A673 (cell line): Measurements from ENCODE around the gene FOSL1. TPM values are rescaled to one million over a fixed set of nuclear protein-coding genes. Genes with fewer than 3 reads are reported as not detected.
"Not testable (repeated sequence)": the region's sequence is repeated elsewhere in the genome, so short reads cannot be mapped to it uniquely, and the experiment has no call there.

Source experiments
- BruUV-seq: library from RNA; stranded (reverse); fragments of 400-500 nt; replicated peaks from 2 replicates; lab custom pipeline; 2021; lab: Mats Ljungman, UMichigan
- CTCF ChIA-PET: fragments of 300-600 bp; sonication (Branson Sonifier 250); formaldehyde crosslinking; loops from one replicate; lab custom pipeline; 2022; ENCODE audit warnings: antibody characterized with exemption; lab: Charles Lee
- POLR2A ChIA-PET: fragments of 300-600 bp; sonication (Branson Sonifier 250); formaldehyde crosslinking; loops from one replicate; lab custom pipeline; 2022; ENCODE audit warnings: antibody characterized with exemption; ENCODE audit not compliant: low non-redundant PET; lab: Charles Lee
- DNase-seq: peaks from one replicate; pipeline ENCODE4 v3.0.0-alpha.2; 2015; ENCODE audit warnings: low spot score
- H3K27ac ChIP-seq: fragments of 200-600 bp; sonication (generic); 2 replicates; pipeline ENCODE4 v1.5.1; 2016; ENCODE audit warnings: mixed run types, low read depth, mild to moderate bottlenecking, mixed read lengths, antibody characterized with exemption, low read length; ENCODE audit not compliant: poor library complexity, severe bottlenecking
- H3K27me3 ChIP-seq: fragments of 200-600 bp; sonication (generic); replicated peaks from 2 replicates; pipeline ENCODE4 v1.6.1; 2017; ENCODE audit warnings: mixed run types, low read depth, mild to moderate bottlenecking, mixed read lengths, antibody characterized with exemption, low read length; ENCODE audit not compliant: insufficient read depth, poor library complexity
- H3K36me3 ChIP-seq: fragments of 200-600 bp; sonication (generic); 2 replicates; pipeline ENCODE4 v1.6.1; 2016; ENCODE audit warnings: mixed run types, mild to moderate bottlenecking, mixed read lengths, antibody characterized with exemption, low read length; ENCODE audit not compliant: insufficient read depth, poor library complexity, severe bottlenecking
- H3K4me1 ChIP-seq: fragments of 200-600 bp; sonication (generic); 2 replicates; pipeline ENCODE4 v1.6.1; 2017; ENCODE audit warnings: mixed run types, mild to moderate bottlenecking, mixed read lengths, antibody characterized with exemption, low read length; ENCODE audit not compliant: insufficient read depth, poor library complexity, severe bottlenecking
- H3K4me3 ChIP-seq: fragments of 200-600 bp; sonication (generic); 2 replicates; pipeline ENCODE4 v1.5.1; 2016; ENCODE audit warnings: low read depth, mixed run types, mild to moderate bottlenecking, mixed read lengths, low read length; ENCODE audit not compliant: poor library complexity, severe bottlenecking
- H3K9me3 ChIP-seq: fragments of 200-600 bp; sonication (generic); 2 replicates; pipeline ENCODE4 v1.6.1; 2016; ENCODE audit warnings: mixed run types, low read depth, mild to moderate bottlenecking, mixed read lengths, antibody characterized with exemption, low read length; ENCODE audit not compliant: poor library complexity, severe bottlenecking
- CTCF ChIP-seq: fragments of 300-800, 200-600 bp; sonication (generic); conservative IDR thresholded peaks from 2 replicates; pipeline ENCODE4 v1.5.1; 2017; ENCODE audit warnings: low read depth, mild to moderate bottlenecking, antibody characterized with exemption, low read length, moderate library complexity, mixed read lengths
- EZH2 ChIP-seq: fragments of 200-600 bp; sonication (generic); IDR thresholded peaks from 2 replicates; pipeline ENCODE4 v1.6.1; 2017; ENCODE audit warnings: borderline replicate concordance, low read depth, mild to moderate bottlenecking, mixed read lengths, antibody characterized with exemption, low read length; ENCODE audit not compliant: poor library complexity, severe bottlenecking
- intact Hi-C: fragments of 100-400 bp; cut with micrococcal nuclease; formaldehyde crosslinking; loops from one replicate; pipeline ENCODE4 v1.10.0; 2022; ENCODE audit not compliant: unreplicated experiment
- total RNA-seq: library from RNA; stranded (reverse); gene quantifications from 2 replicates; pipeline ENCODE4 v1.2.3, GENCODE V29; 2021

Gene FOSL1
- total RNA-seq, 1 experiment from 2014 or later = 29.0 TPM

- BruUV-seq = no TSS peak
Observed at GRCh38 chr11:65849366-65849765, 50.8 kb downstream of the FOSL1 start.

GRCh38 chr11:65848693-65849092 lies 51.5 kb downstream of the FOSL1 start:
- H3K27ac ChIP-seq, DNase-seq, H3K4me3 ChIP-seq, CTCF ChIA-PET, H3K27me3 ChIP-seq, H3K9me3 ChIP-seq, intact Hi-C loops, H3K4me1 ChIP-seq, BruUV-seq, POLR2A ChIA-PET: not testable (repeated sequence)
- peaks cover 26% of the 10 kb centered on the region for H3K36me3 ChIP-seq

More at GRCh38 chr11:65849366-65849765, 50.8 kb downstream of the FOSL1 start:
- no peaks in the 10 kb centered on the region for H3K27me3 ChIP-seq
- CTCF ChIA-PET = no interaction called here
- no peak overlapping the region for H3K27ac ChIP-seq
- POLR2A ChIA-PET = interaction anchor here (0.5 kb wide), 1 partner anchor 12 kb away, joined by 3 read pairs; no protein-coding TSS in a partner anchor
- H3K4me3 ChIP-seq = no peak overlapping the region
- no peak for DNase-seq
- no peak for TF ChIP-seq CTCF
- TF ChIP-seq EZH2 = no peak
- intact Hi-C loops = no loop called here
- no peaks in the 10 kb centered on the region for H3K4me1 ChIP-seq
- no peaks in the 10 kb centered on the region for H3K9me3 ChIP-seq
- H3K36me3 ChIP-seq = peaks cover 33% of the 10 kb centered on the region

GRCh38 chr11:65847746-65848145 lies 52.4 kb downstream of the FOSL1 start:
- POLR2A ChIA-PET = no interaction called here
- CTCF ChIA-PET = no interaction called here
- no TSS peak for BruUV-seq

More at GRCh38 chr11:65847746-65848145, 52.4 kb downstream of the FOSL1 start:
- Histone ChIP-seq H3K36me3 (peaks cover 17% of the 10 kb centered on the region), H3K27ac (no peak overlapping the region), H3K4me3 (no peak overlapping the region), H3K4me1 (no peaks in the 10 kb centered on the region), H3K27me3 (no peaks in the 10 kb centered on the region), H3K9me3 (no peaks in the 10 kb centered on the region)
- intact Hi-C loops = no loop called here
- TF ChIP-seq CTCF (no peak), EZH2 (no peak)
- no peak for DNase-seq
